Retinal pigment epithelial cell (primary cell): ENCODE measurements around the gene FIG4.

Source experiments
- DNase-seq: peaks from one replicate; pipeline ENCODE4 v3.0.0-alpha.2; 2010; ENCODE audit warnings: low read depth
- H3K4me3 ChIP-seq: 2 replicates; pipeline ENCODE4 v1.5.1; 2011; ENCODE audit warnings: mild to moderate bottlenecking, low read length, control low read depth, moderate library complexity
- CTCF ChIP-seq: conservative IDR thresholded peaks from 2 replicates; pipeline ENCODE4 v1.5.1; 2011; ENCODE audit warnings: low read depth, low read length, control low read depth, inconsistent platforms

Gene FIG4

GRCh38 chr6:109804020-109804419, 112.9 kb downstream of the FIG4 start:
- H3K4me3 ChIP-seq, result no peak overlapping the region
- no peak for DNase-seq
- TF ChIP-seq CTCF, result no peak

GRCh38 chr6:109807881-109808280, 116.8 kb downstream of the FIG4 start:
- no peak for TF ChIP-seq CTCF
- H3K4me3 ChIP-seq, result no peak overlapping the region
- no peak for DNase-seq

- no peak overlapping the region for H3K4me3 ChIP-seq
- TF ChIP-seq CTCF, result no peak
- no peak for DNase-seq
Observed at GRCh38 chr6:109808837-109809236, 117.7 kb downstream of the FIG4 start.

GRCh38 chr6:109815054-109815453, 124.0 kb downstream of the FIG4 start:
- no peak for DNase-seq
- no peak for TF ChIP-seq CTCF
- no peak overlapping the region for H3K4me3 ChIP-seq

- no peak overlapping the region for H3K4me3 ChIP-seq
- DNase-seq, result no peak
- TF ChIP-seq CTCF, result no peak
Observed at GRCh38 chr6:109816452-109817374, 125.6 kb downstream of the FIG4 start.

GRCh38 chr6:109820706-109821350, 129.7 kb downstream of the FIG4 start:
- no peak for TF ChIP-seq CTCF
- H3K4me3 ChIP-seq, result no peak overlapping the region
- no peak for DNase-seq
